Motor neuron (in vitro differentiated cells): Measurements from ENCODE around the gene LRRC74A. TPM values are rescaled to one million over a fixed set of nuclear protein-coding genes. Genes with fewer than 3 reads are reported as not detected.

Experiments
- ATAC-seq, 8 experiments: fragments of 200-7000 bp; cut with Tn5 transposase; replicated peaks in 6 of 8; 2 replicates each; pipeline ENCODE4 v1.8.0; 2021; ENCODE audit warnings: mild to moderate bottlenecking in 8 of 8, moderate library complexity in 8 of 8
- H3K27ac ChIP-seq, 2 donors: fragments of 250-450 bp; sonication (Bioruptor Pico); 2 replicates each; pipeline ENCODE4 v1.9.0; 2021; ENCODE audit warnings: antibody characterized with exemption in 2 of 2, mild to moderate bottlenecking in 2 of 2, moderate library complexity in 1 of 2
- H3K4me1 ChIP-seq, 2 donors: fragments of 250-450 bp; sonication (Bioruptor Pico); replicated peaks in 1 of 2; 2 replicates each; pipeline ENCODE4 v1.6.1; 2021; ENCODE audit warnings: antibody characterized with exemption in 2 of 2, mild to moderate bottlenecking in 2 of 2, moderate library complexity in 1 of 2
- H3K4me3 ChIP-seq, 5 donors: fragments of 250-450 bp; sonication (Bioruptor Pico); 2 replicates each; pipeline ENCODE4 v1.9.0; 2021; ENCODE audit warnings: antibody characterized with exemption in 5 of 5, mild to moderate bottlenecking in 5 of 5, moderate library complexity in 4 of 5
- WGBS, 10 experiments: fragments of 450-650 bp; shearing (Covaris generic); methylation state at CpG; one replicate each; pipeline ENCODE4 v1.0.0; 2022; 5-methylcytosine and 5-hydroxymethylcytosine counted together
- in situ Hi-C, 9 experiments: fragments of 400-800 bp; cut with MboI; loops; one replicate each; pipeline ENCODE4 v1.15.0; 2021; ENCODE audit warnings: low sequenced_read_pairs in 9 of 9, low pct_unique_long_range_greater_than_20kb in 2 of 9; ENCODE audit not compliant: unreplicated experiment in 9 of 9
- total RNA-seq, 8 experiments: library from RNA; unstranded; fragments of 300-600 nt; gene quantifications; 2 replicates each; pipeline versions ENCODE4 v1.2.3 to v1.2.4, GENCODE V29; 2022

LRRC74A gene
- total RNA-seq, 8 experiments from 2014 or later: 0.38 to 0.80 TPM; not detected in 6

DNA sequence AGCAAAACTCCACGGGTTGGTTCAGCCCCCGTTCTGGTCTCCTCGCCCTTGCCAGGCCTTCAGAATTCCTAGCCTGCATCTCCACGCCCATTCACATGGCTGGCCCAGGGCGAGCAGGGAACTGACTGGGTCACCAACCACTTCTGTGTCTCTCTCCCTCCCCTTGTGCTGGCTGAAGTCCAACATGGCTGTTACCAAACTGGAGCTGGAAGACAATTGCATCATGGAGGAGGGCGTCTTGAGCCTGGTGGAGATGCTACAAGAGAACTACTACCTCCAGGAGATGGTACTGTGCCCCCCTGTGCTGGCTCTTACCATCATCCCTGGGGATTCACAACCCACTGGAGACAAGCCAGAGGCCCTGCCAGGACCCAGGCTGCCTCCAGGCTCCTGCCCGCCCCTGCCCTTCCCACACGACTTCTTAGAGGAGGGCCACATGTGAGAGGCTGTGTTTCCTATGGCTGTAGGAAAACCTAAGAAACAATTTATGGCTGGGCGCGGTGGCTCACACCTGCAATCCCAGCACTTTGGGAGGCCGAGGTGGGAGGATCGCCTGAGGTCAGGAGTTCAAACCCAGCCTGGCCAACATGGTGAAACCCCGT, 9.9 kb downstream of the LRRC74A start:
- 18 to 100% (median 91%) methylated on average over 1 to 8 of the region's 13 CpGs; no CpG with 5 or more reads in 1 of the 10 experiments for WGBS, 10 experiments
- in situ Hi-C loops: no loop called here
- no peak overlapping the region for H3K27ac ChIP-seq
- H3K4me1 ChIP-seq: peaks cover 11 to 12% of the 10 kb centered on the region in 2 donors
- ATAC-seq: peak in 2 of 8 experiments; percentile 38 to 54
- H3K4me3 ChIP-seq: no peak overlapping the region

DNA sequence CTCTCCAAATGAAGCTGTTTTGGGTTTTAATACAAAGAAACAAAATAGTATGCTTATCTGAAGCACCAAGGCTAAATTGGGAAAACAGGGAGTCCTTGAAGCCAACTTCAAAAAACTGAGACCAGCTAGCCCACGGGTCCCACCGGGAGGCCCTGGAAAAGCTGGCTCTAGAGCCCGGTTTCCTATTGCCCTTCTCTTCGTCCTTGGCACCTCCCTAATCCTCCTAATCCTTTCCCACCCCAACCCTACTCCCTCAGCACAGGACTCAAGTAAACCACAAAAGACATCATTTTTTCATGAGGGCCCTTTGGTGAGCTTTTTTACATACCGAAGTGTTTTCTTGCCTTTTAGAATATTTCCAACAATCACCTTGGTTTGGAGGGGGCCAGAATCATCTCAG, 11.3 kb downstream of the LRRC74A start:
- WGBS, 10 experiments: 31 to 80% (median 44%) methylated on average over 1 to 5 of the region's 5 CpGs; no CpG with 5 or more reads in 2 of the 10 experiments
- Histone ChIP-seq H3K27ac (no peak overlapping the region), H3K4me1 (peaks cover 11 to 12% of the 10 kb centered on the region in 2 donors), H3K4me3 (no peak overlapping the region)
- ATAC-seq: no peak
- in situ Hi-C loops: no loop called here

DNA sequence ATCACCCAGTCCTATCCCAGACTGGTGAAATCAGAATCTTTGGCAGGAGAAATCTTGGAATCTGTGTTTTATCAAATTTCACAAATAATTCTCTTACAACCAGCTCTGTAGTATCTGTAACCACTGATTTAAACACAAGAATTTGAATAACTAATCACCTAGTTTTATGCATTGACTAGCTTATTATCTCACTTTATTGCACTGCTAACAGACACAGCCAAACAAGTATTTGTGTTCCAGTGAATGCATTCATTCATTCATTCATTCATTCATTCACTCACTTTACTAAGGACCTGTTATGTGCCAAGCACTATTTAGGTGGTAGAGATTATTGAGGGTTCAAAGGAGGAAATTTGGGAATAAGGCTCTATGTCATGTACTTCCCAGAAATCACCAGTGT, 16.2 kb downstream of the LRRC74A start:
- in situ Hi-C loops: no loop called here
- no peak for ATAC-seq

DNA sequence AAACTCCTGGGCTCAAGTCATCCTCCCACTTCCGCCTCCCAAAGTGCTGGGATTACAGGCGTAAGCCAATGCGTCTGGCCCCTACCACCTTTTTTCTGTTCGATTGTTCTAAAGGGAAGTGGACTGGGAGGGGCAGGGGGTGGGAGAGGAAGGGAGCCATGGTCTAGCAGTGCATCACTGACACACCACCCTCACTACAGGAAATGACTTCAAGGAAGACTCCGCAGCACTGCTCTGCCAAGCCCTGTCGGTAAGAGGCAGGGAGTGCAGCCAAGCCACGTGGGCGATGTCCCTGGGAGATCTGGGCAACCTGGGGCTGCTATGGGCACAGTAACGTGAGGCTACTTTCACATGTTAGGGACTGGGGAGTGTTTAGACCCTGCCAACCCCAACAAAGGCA, 18.0 kb downstream of the LRRC74A start:
- peak in 4 of 8 experiments; percentile 52 to 92 (median 73) for ATAC-seq
- no peaks in the 10 kb centered on the region for H3K4me1 ChIP-seq
- no peak overlapping the region for H3K4me3 ChIP-seq
- no peak overlapping the region for H3K27ac ChIP-seq
- WGBS, 10 experiments: 30 to 100% (median 82%) methylated on average over 1 to 9 of the region's 9 CpGs; no CpG with 5 or more reads in 5 of the 10 experiments
- in situ Hi-C loops: no loop called here

More for the DNA sequence above, 16.2 kb downstream of the LRRC74A start:
- no peak overlapping the region for H3K27ac ChIP-seq
- H3K4me3 ChIP-seq: no peak overlapping the region
- H3K4me1 ChIP-seq: no peaks in the 10 kb centered on the region

DNA sequence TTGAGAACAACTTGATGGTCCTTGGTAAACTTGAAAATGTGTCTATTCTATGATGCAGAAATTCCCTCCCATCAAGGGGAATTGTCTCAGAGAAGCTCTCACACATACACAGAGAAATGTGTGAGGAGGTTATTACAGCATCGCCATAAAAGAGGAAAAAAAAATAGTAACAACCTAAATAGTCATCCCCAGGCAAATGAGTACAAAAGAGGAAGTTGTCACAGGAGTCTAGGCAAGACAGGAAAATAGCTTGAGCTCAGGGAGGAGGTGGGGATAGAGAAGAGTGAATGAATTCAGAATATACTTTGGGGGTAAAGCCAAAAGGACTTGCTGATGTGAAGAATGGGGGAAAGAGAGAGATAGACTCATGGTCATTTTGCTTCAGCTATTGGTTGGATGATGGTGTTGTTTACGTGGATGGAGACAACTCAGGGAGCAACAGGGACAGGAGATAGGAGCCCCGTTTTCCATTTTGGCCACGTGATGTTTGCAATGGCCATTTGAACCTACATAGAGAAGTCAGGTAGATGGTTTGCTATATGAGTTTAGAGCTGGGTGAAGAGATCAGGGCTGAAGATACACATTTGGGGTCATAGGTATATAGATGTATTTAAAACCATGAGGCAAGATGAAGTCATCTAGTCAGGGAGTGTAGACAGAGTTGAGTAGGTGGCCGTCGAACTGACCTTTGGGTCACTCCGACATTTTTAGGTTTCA, 20.3 kb downstream of the LRRC74A start:
- in situ Hi-C loops: no loop called here
- no peak for ATAC-seq
- no peak overlapping the region for H3K4me3 ChIP-seq

DNA sequence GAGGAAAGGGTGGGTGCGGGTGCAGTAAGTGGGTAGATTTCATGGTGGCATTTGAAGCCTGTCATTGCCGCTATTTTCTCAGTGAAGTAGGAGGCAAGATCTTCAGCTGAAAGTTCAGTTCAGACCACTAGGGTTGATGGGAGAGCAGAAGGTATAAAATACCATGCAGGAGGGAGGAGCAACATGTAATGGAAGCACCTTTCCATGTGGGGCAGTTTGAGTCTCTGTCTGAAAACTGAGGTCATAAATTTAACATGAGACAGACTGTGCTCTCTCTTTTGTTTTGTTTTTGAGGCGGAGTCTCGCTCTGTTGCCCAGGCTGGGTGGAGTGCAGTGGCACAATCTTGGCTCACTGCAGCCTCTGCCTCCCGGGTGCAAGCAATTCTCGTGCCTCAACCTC, 22.7 kb downstream of the LRRC74A start:
- 40 to 100% (median 70%) methylated on average over 1 to 6 of the region's 6 CpGs; no CpG with 5 or more reads in 3 of the 10 experiments for WGBS, 10 experiments
- peak in 3 of 8 experiments; percentile 41 to 68 (median 44) for ATAC-seq
- no peaks in the 10 kb centered on the region for H3K4me1 ChIP-seq
- H3K27ac ChIP-seq: no peak overlapping the region
- in situ Hi-C loops: no loop called here
- no peak overlapping the region for H3K4me3 ChIP-seq

More for the DNA sequence above, 20.3 kb downstream of the LRRC74A start:
- 0 to 96% (median 79%) methylated on average over 1 to 7 of the region's 7 CpGs for WGBS, 10 experiments
- H3K27ac ChIP-seq: no peak overlapping the region
- no peaks in the 10 kb centered on the region for H3K4me1 ChIP-seq

DNA sequence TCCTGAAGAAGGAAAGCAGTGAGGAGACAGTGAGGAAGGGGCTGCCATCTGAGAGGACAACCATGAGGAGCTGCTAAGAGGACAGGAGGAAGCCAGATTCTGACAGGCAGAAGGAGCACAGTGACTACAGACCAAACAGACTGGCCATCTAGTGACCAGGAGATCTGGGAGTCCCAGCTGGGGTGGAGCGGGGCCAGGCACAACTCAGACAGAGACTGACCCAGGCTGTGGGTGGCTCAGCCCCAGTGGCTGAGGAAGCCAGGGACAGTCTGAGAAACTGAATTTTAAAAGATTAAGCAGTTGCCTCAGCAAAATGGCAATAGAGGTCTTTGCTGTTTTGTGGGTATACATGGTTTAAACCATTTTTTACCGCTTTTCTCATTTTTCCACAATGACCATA, 28.9 kb downstream of the LRRC74A start:
- in situ Hi-C loops: loop anchor here in 1 of 9 experiments (25.0 kb wide), 1 partner anchor 457 kb away; the partner anchor contains the start of genes GSTZ1 and POMT2

DNA sequence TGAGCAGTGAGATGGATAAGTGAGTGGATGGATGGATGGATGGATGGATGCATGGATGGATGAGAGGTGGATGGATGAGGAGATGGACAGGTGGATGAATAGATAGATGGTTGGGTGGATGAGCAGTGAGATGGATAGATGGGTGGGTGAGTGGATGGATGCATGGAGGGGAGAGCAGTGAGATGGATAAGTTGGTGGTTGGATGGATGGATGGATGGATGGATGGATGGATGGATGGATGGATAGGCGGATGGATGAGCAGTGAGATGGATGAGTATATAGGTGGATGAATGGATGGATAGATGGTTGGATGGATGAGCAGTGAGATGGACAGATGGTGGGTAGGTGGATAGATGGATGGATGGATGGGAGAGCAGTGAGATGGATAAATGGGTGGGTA, 30.6 kb downstream of the LRRC74A start:
- no peak overlapping the region for H3K4me3 ChIP-seq
- ATAC-seq: no peak
- no peaks in the 10 kb centered on the region for H3K4me1 ChIP-seq
- H3K27ac ChIP-seq: no peak overlapping the region
- 0 to 67% (median 25%) methylated on average over 1 of the region's 1 CpG; no CpG with 5 or more reads in 2 of the 10 experiments for WGBS, 10 experiments
- in situ Hi-C loops: loop anchor here in 1 of 9 experiments (25.0 kb wide), 1 partner anchor 456 kb away; the partner anchor contains the start of genes GSTZ1 and POMT2

More for the DNA sequence above, 28.9 kb downstream of the LRRC74A start:
- no peak for ATAC-seq
- Histone ChIP-seq H3K4me1 (no peaks in the 10 kb centered on the region), H3K4me3 (no peak overlapping the region), H3K27ac (no peak overlapping the region)
- WGBS, 10 experiments: 80 to 100% (median 94%) methylated on average over 1 to 2 of the region's 2 CpGs; no CpG with 5 or more reads in 2 of the 10 experiments

DNA sequence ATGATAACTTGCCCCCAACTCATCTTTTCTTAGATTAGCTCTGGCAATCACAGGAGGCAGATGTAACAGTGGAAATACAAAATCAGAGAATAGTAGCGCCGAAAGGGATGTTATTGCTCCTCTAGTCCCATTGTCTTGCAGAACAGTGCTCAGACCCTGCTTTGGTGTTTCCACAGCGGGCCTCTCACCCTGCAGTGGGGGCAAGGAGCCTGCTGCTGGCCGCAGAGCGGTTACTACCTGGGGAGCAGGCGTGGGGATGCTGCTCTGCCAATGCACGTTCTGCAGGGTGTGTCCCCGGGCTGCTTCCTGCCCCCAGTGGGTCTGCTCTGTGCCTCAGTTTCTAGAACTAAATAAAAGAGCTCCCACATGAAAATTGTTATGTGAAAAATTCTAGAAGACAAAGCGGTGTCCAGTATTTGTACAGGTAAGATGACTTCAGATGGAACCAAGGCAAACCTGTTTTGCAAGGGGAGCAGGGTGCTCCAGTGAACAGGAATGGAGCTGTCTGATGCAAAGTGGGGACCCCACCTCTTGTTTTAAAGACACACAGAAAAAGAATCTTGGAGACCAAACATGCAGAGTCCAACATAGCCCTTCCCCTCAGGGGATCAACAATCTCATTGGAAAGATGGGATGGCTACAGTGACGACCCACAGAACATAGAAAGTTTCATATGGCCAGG, 35.5 kb downstream of the LRRC74A start:
- Histone ChIP-seq H3K27ac (no peak overlapping the region), H3K4me3 (no peak overlapping the region), H3K4me1 (peaks cover 0 to 3% of the 10 kb centered on the region in 2 donors)
- ATAC-seq: no peak
- WGBS, 10 experiments: 0 to 100% (median 55%) methylated on average over 1 to 6 of the region's 10 CpGs; no CpG with 5 or more reads in 2 of the 10 experiments
- in situ Hi-C loops: loop anchor here in 1 of 9 experiments (25.0 kb wide), 1 partner anchor 451 kb away; the partner anchor contains the start of genes GSTZ1 and POMT2

DNA sequence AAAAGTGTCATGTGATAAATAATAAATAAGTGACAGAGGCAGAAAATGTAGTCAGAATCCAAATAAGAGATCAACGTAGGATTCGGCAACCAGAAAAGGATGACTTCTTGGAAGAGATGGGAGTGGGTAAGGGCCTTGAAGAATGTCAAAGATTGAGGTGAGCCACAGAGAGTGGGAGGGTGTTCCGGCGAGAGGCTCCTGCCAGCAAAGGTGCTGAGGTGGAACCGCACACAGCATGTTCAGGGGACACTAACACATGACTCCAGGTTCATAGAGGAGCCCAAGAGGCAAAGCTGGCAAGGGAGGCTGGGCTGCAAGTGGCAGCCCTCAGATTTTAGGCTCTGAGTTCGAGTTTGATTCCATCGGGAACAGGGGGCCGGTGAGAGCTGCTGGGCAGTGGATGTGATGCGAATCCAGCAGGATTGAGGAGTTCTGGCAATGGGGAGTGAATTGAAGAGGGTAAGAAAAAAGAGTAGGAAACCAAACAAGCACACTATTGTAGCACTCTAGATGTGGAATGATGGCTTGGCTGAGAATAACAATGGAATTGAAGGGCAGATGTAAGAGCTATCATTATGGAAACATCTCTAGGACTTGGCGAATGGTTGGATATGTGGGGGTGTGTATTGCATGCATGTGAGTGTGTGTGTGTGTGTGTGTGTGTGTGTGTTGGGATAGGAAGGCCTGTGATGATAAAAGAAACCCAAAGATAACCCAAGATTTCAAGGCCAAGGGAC, 36.5 kb downstream of the LRRC74A start:
- Histone ChIP-seq H3K4me1 (peaks cover 0 to 3% of the 10 kb centered on the region in 2 donors), H3K27ac (no peak overlapping the region), H3K4me3 (no peak overlapping the region)
- in situ Hi-C loops: loop anchor here in 1 of 9 experiments (25.0 kb wide), 1 partner anchor 450 kb away; the partner anchor contains the start of genes GSTZ1 and POMT2
- WGBS, 10 experiments: 10 to 95% (median 79%) methylated on average over 2 to 10 of the region's 10 CpGs; no CpG with 5 or more reads in 1 of the 10 experiments
- no peak for ATAC-seq

DNA sequence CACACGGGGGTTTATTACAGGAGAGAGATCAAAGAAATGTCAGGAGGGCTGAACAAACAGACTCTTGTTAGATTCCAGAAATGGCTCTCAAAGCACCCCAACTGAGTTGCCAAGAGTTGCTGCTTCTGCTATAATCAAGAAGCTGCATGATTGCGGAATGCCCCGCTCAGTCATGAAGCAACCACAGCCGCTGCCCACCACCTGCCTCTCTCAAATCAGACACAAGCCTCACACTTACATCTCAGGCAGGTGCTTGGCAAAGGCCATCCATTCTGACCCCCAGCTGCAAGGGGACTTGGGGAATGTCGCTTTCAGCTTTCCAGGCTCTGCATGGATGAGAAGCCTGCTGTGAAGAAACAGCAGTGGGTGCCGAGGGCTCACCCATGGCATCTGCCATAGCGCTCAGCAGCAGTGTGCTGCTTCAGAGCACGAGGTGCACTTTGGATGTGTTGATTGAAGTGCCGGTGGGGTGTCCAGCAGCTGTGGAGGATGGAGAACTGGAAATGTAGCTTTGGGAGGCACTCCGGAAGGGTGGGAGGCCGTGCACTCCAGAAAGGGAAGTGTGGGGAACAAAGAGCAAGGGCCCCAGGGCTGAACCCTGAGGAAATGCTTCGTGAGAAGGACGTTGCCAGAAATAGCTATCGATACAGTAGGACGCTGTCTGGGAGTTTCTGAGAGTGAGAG, 37.7 kb downstream of the LRRC74A start:
- Histone ChIP-seq H3K4me1 (peaks cover 0 to 3% of the 10 kb centered on the region in 2 donors), H3K4me3 (no peak overlapping the region), H3K27ac (no peak overlapping the region)
- 0 to 85% (median 56%) methylated on average over 1 to 8 of the region's 15 CpGs; no CpG with 5 or more reads in 3 of the 10 experiments for WGBS, 10 experiments
- peak in 3 of 8 experiments; percentile 19 to 73 (median 43) for ATAC-seq
- in situ Hi-C loops: loop anchor here in 1 of 9 experiments (25.0 kb wide), 1 partner anchor 448 kb away; the partner anchor contains the start of genes GSTZ1 and POMT2

DNA sequence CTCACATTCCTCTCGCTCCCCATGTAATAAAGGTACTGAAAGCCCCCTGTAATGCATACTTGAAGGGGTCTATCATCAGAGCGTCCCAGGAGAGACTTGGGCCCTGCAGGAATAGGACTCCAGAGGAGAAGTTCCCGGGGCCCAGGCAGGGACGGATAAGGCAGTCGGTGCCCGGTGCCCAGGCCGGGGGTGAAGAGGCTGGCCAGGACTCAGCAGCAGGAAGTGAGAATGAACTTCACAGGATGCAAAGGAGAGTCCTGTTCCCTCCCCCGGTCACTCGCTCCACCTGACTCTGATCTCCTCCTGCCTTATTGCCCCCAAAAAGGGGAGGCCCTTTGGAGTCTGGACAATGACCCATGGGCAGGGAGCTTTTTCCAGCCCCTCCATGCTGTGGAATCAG, 40.2 kb downstream of the LRRC74A start:
- no peak overlapping the region for H3K4me3 ChIP-seq
- ATAC-seq: no peak
- 0 to 100% (median 80%) methylated on average over 1 to 5 of the region's 9 CpGs; no CpG with 5 or more reads in 3 of the 10 experiments for WGBS, 10 experiments
- H3K27ac ChIP-seq: no peak overlapping the region
- H3K4me1 ChIP-seq: peaks cover 0 to 3% of the 10 kb centered on the region in 2 donors
- in situ Hi-C loops: loop anchor here in 1 of 9 experiments (25.0 kb wide), 1 partner anchor 446 kb away; the partner anchor contains the start of genes GSTZ1 and POMT2
